ENCODE data around the gene CDKN3. TPM values are rescaled to one million over a fixed set of nuclear protein-coding genes. Genes with fewer than 3 reads are reported as not detected.
"Not testable (repeated sequence)": the region's sequence is repeated elsewhere in the genome, so short reads cannot be mapped to it uniquely, and the experiment has no call there.

Gene CDKN3
- total RNA-seq, 2 donors from 2014 or later: 2.6 to 20.6 TPM

GRCh38 chr14:54381821-54382220 is 15.0 kb upstream of the CDKN3 start:
- Histone ChIP-seq H3K4me3 (no peak overlapping the region), H3K36me3 (no peaks in the 10 kb centered on the region), H3K27ac (no peak overlapping the region), H3K27me3 (replicated peaks; ENCODE audit: insufficient read depth) (no peaks in the 10 kb centered on the region), H3K9me3 (no peaks in the 10 kb centered on the region), H3K4me1 (replicated peaks) (no peaks in the 10 kb centered on the region)
- TF ChIP-seq POLR2AphosphoS5 (IDR thresholded peaks at IDR 0.05) (no peak), CTCF (IDR thresholded peaks at IDR 0.05) (no peak), POLR2A (IDR thresholded peaks at IDR 0.05) (no peak)
- intact Hi-C loops (cut with DNase I): no loop called here
- no peak for DNase-seq (ENCODE audit: low spot score)

GRCh38 chr14:54383835-54384234 is 13.0 kb upstream of the CDKN3 start:
- no peak for DNase-seq (ENCODE audit: low spot score)
- intact Hi-C loops (cut with DNase I): no loop called here
- Histone ChIP-seq H3K36me3 (no peaks in the 10 kb centered on the region), H3K27me3 (replicated peaks; ENCODE audit: insufficient read depth) (no peaks in the 10 kb centered on the region), H3K4me3 (no peak overlapping the region), H3K27ac (no peak overlapping the region), H3K9me3 (no peaks in the 10 kb centered on the region), H3K4me1 (replicated peaks) (no peaks in the 10 kb centered on the region)
- no peak for TF ChIP-seq CTCF (IDR thresholded peaks at IDR 0.05)
- no peak for TF ChIP-seq POLR2A (IDR thresholded peaks at IDR 0.05)
- TF ChIP-seq POLR2AphosphoS5 (IDR thresholded peaks at IDR 0.05): no peak
- 88% methylated on average over 4 of the region's 4 CpGs for WGBS

GRCh38 chr14:54385556-54385955 is 11.3 kb upstream of the CDKN3 start:
- TF ChIP-seq CTCF (IDR thresholded peaks at IDR 0.05) (no peak), POLR2AphosphoS5 (IDR thresholded peaks at IDR 0.05) (no peak), POLR2A (IDR thresholded peaks at IDR 0.05) (no peak)
- Histone ChIP-seq H3K27ac (no peak overlapping the region), H3K36me3 (no peaks in the 10 kb centered on the region), H3K4me1 (replicated peaks) (no peaks in the 10 kb centered on the region), H3K4me3 (no peak overlapping the region), H3K27me3 (replicated peaks; ENCODE audit: insufficient read depth) (no peaks in the 10 kb centered on the region), H3K9me3 (no peaks in the 10 kb centered on the region)
- 81% methylated on average over 4 of the region's 4 CpGs for WGBS
- intact Hi-C loops (cut with DNase I): no loop called here
- no peak for DNase-seq (ENCODE audit: low spot score)

- Histone ChIP-seq H3K4me1 (replicated peaks) (no peaks in the 10 kb centered on the region), H3K4me3 (no peak overlapping the region), H3K36me3 (no peaks in the 10 kb centered on the region), H3K27ac (no peak overlapping the region), H3K9me3 (no peaks in the 10 kb centered on the region), H3K27me3 (replicated peaks; ENCODE audit: insufficient read depth) (no peaks in the 10 kb centered on the region)
- DNase-seq (ENCODE audit: low spot score): no peak
- TF ChIP-seq POLR2A (IDR thresholded peaks at IDR 0.05): no peak
- no peak for TF ChIP-seq POLR2AphosphoS5 (IDR thresholded peaks at IDR 0.05)
- no peak for TF ChIP-seq CTCF (IDR thresholded peaks at IDR 0.05)
- intact Hi-C loops (cut with DNase I): no loop called here
- 90% methylated on average over 5 of the region's 5 CpGs for WGBS
Observed at GRCh38 chr14:54387328-54387727, 9.5 kb upstream of the CDKN3 start.

GRCh38 chr14:54392131-54392859 is 4.5 kb upstream of the CDKN3 start:
- 86% methylated on average over 14 of the region's 14 CpGs for WGBS

GRCh38 chr14:54392986-54393884 is 3.6 kb upstream of the CDKN3 start:
- not testable (repeated sequence) for DNase-seq (ENCODE audit: low spot score)
- 94% methylated on average over 67 of the region's 68 CpGs for WGBS

More at GRCh38 chr14:54392131-54392859, 4.5 kb upstream of the CDKN3 start:
- Histone ChIP-seq H3K9me3 (no peaks in the 10 kb centered on the region), H3K4me1 (replicated peaks) (no peaks in the 10 kb centered on the region), H3K27me3 (replicated peaks; ENCODE audit: insufficient read depth) (no peaks in the 10 kb centered on the region), H3K4me3 (no peak overlapping the region), H3K36me3 (no peaks in the 10 kb centered on the region), H3K27ac (no peak overlapping the region)
- intact Hi-C loops (cut with DNase I): no loop called here
- TF ChIP-seq CTCF (IDR thresholded peaks at IDR 0.05) (no peak), POLR2A (IDR thresholded peaks at IDR 0.05) (no peak), POLR2AphosphoS5 (IDR thresholded peaks at IDR 0.05) (no peak)
- DNase-seq (ENCODE audit: low spot score): no peak

More at GRCh38 chr14:54392986-54393884, 3.6 kb upstream of the CDKN3 start:
- H3K36me3 ChIP-seq; intact Hi-C loops (cut with DNase I); H3K4me3 ChIP-seq; H3K9me3 ChIP-seq; H3K27me3 ChIP-seq (replicated peaks; ENCODE audit: insufficient read depth); H3K4me1 ChIP-seq (replicated peaks); H3K27ac ChIP-seq: not testable (repeated sequence)
